ENCODE data around the gene NMT1. TPM values are rescaled to one million over a fixed set of nuclear protein-coding genes. Genes with fewer than 3 reads are reported as not detected.

Gene NMT1
- total and polyA plus RNA-seq, 4 donors, result 37.7 to 120 (median 48.9) TPM

GRCh38 chr17:45022288-45022648 is 38.8 kb upstream of the NMT1 start:
- 74% methylated on average over 8 of the region's 8 CpGs for WGBS, 2 donors
- Histone ChIP-seq H3K4me3 (no peak overlapping the region), H3K9me3 (ENCODE audit: control insufficient read depth in 4 of 4, insufficient read depth in 3 of 4, low read length in 3 of 4) (no peaks in the 10 kb centered on the region), H3K9ac (ENCODE audit: insufficient read depth in 1 of 2, low read length in 2 of 2) (no peak overlapping the region), H3K27ac (ENCODE audit: low read depth in 1 of 2, low read length in 1 of 2) (no peak overlapping the region), H3K36me3 (ENCODE audit: control insufficient read depth in 4 of 4, insufficient read depth in 4 of 4, low read length in 4 of 4) (peaks cover 0 to 11% (median 6%) of the 10 kb centered on the region in 4 donors), H3K4me1 (ENCODE audit: control insufficient read depth in 5 of 5, insufficient read depth in 5 of 5, low read length in 5 of 5) (peaks cover 0 to 40% (median 11%) of the 10 kb centered on the region in 5 donors), H3K27me3 (ENCODE audit: control insufficient read depth in 3 of 3, insufficient read depth in 3 of 3, low read length in 2 of 3) (peaks cover 0 to 19% (median 4%) of the 10 kb centered on the region in 3 donors)
- DNase-seq (no peak), ATAC-seq (ENCODE audit: insufficient read depth, low FRiP score) (no peak)
- TF ChIP-seq, protein P1, sequence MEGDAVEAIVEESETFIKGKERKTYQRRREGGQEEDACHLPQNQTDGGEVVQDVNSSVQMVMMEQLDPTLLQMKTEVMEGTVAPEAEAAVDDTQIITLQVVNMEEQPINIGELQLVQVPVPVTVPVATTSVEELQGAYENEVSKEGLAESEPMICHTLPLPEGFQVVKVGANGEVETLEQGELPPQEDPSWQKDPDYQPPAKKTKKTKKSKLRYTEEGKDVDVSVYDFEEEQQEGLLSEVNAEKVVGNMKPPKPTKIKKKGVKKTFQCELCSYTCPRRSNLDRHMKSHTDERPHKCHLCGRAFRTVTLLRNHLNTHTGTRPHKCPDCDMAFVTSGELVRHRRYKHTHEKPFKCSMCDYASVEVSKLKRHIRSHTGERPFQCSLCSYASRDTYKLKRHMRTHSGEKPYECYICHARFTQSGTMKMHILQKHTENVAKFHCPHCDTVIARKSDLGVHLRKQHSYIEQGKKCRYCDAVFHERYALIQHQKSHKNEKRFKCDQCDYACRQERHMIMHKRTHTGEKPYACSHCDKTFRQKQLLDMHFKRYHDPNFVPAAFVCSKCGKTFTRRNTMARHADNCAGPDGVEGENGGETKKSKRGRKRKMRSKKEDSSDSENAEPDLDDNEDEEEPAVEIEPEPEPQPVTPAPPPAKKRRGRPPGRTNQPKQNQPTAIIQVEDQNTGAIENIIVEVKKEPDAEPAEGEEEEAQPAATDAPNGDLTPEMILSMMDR (IDR thresholded peaks at IDR 0.05; ENCODE audit: control extremely low read depth, extremely low read depth), result no peak

GRCh38 chr17:45022655-45023339 is 38.3 kb upstream of the NMT1 start:
- Histone ChIP-seq H3K9me3 (ENCODE audit: control insufficient read depth in 4 of 4, insufficient read depth in 3 of 4, low read length in 3 of 4) (no peaks in the 10 kb centered on the region), H3K27ac (ENCODE audit: low read depth in 1 of 2, low read length in 1 of 2) (no peak overlapping the region), H3K27me3 (ENCODE audit: control insufficient read depth in 3 of 3, insufficient read depth in 3 of 3, low read length in 2 of 3) (peaks cover 0 to 17% (median 4%) of the 10 kb centered on the region in 3 donors), H3K4me1 (ENCODE audit: control insufficient read depth in 5 of 5, insufficient read depth in 5 of 5, low read length in 5 of 5) (peaks cover 0 to 38% (median 11%) of the 10 kb centered on the region in 5 donors), H3K9ac (ENCODE audit: insufficient read depth in 1 of 2, low read length in 2 of 2) (no peak overlapping the region), H3K4me3 (no peak overlapping the region), H3K36me3 (ENCODE audit: control insufficient read depth in 4 of 4, insufficient read depth in 4 of 4, low read length in 4 of 4) (peaks cover 0 to 12% (median 6%) of the 10 kb centered on the region in 4 donors)
- WGBS, 2 donors, result 85 to 88% methylated on average over 13 of the region's 13 CpGs
- DNase-seq, result no peak
- TF ChIP-seq, protein P1 (IDR thresholded peaks at IDR 0.05; ENCODE audit: control extremely low read depth, extremely low read depth), result no peak
- ATAC-seq (ENCODE audit: insufficient read depth, low FRiP score), result no peak

- ATAC-seq (ENCODE audit: insufficient read depth, low FRiP score), result no peak
- Histone ChIP-seq H3K27me3 (ENCODE audit: control insufficient read depth in 3 of 3, insufficient read depth in 3 of 3, low read length in 2 of 3) (no peaks in the 10 kb centered on the region), H3K9ac (ENCODE audit: insufficient read depth in 1 of 2, low read length in 2 of 2) (no peak overlapping the region), H3K27ac (ENCODE audit: low read depth in 1 of 2, low read length in 1 of 2) (no peak overlapping the region), H3K9me3 (ENCODE audit: control insufficient read depth in 4 of 4, insufficient read depth in 3 of 4, low read length in 3 of 4) (no peaks in the 10 kb centered on the region), H3K36me3 (ENCODE audit: control insufficient read depth in 4 of 4, insufficient read depth in 4 of 4, low read length in 4 of 4) (peaks cover 0 to 34% (median 24%) of the 10 kb centered on the region in 4 donors), H3K4me1 (ENCODE audit: control insufficient read depth in 5 of 5, insufficient read depth in 5 of 5, low read length in 5 of 5) (peaks cover 0 to 25% (median 8%) of the 10 kb centered on the region in 5 donors), H3K4me3 (no peak overlapping the region)
- no peak for DNase-seq
- TF ChIP-seq, protein P1 (IDR thresholded peaks at IDR 0.05; ENCODE audit: control extremely low read depth, extremely low read depth), result no peak
- WGBS, 2 donors, result 95 to 97% methylated on average over 7 of the region's 7 CpGs
These were observed 32.0 kb upstream of the NMT1 start for GRCh38 chr17:45029096-45029495.

All from lung (tissue), 12 donors.